Stimulated activated CD4-positive, alpha-beta T cell treated with anti-CD3 and anti-CD28 coated beads, TNF-alpha, amount 100 ng/mL, for 4 hours (primary cell): ENCODE results near the gene CECR2.

Source experiments
- DNase-seq, 3 experiments: peaks; one replicate each; pipeline ENCODE4 v3.0.0-alpha.2; 2020; ENCODE audit warnings: low read depth in 3 of 3

The CECR2 gene

GRCh38 chr22:17368144-17368543, 1.1 kb upstream of the CECR2 start:
- no peak for DNase-seq

DNA sequence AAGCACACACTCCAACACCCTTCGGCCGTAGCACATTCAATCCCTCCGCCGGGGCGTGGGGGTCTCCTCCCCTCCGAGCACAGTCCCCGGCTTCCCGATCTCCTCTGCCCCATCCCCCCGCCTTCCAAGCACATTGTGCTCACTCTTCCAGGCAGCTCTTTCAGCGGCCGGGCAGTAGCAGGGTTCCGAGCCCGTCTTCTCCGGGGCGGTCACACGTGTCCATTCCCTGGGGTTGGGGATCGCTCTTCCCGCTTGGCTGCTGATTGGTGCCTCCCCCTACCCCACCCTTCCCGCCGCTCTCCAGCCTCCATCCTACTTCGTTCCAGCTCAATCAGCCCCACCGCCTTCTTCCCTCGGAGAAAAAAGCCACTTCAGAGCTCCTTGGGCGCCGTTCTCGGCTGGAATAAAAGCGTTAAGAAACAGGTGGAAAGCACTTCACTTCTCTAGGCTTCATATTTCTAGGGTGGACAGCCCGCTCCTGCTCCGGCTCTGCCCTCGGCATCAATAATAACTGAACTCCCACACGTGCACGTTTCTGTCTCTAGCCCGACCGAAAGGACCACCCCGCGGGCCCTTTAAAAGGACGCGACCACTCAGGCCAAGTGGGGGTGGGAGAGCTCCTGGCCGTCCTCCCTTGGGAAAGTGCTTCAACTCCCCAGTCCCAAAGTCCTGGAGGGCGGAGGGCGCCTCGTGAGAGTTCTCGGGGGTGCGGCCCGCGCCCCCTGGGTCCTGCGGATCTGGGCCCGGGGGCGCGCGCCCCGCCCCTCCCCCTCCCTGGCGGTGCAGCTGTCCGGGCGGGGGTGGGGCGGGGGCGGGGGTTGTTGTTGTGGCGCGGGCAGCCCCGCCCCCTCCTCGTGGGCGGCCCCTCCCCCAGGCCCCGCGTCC, 464 bp upstream of the CECR2 start:
- no peak for DNase-seq

DNA sequence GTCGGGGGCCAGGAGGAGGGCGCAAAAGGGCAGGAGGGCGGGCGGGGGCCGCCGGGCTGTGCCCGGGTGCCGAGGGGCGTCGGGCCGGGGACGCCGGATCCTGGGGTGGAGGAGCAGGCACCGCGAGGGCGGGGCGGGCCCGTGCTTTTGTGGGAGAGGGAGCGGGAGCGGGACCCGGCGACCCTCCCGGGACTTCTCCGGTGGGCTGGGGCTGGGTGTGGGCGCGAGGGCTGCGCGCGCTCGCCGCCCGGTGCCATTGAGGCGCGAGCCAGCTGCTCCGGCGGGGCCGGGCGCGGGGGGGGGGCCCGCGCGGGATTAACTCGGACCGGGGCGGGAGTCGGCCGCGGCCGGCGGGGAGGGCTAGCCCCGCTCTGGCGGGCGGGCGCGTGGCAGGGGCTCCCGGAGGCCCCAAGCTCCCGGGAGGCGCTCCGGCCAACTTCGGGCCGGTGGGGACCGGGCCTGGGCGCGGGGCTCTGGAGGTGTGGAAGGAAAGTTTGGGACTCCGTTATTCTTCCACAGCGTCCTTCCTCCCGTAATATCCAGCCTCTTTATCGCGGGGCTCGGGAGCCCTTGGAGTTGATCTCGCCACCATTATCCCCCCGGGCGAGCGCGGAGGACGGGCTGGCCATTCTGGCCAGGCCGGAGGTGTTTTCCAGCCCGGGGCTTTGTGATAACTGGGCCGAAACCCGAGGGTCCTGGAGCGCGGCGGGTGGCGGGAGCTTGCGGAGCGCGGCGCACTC, 936 bp downstream of the CECR2 start:
- DNase-seq, result no peak

DNA sequence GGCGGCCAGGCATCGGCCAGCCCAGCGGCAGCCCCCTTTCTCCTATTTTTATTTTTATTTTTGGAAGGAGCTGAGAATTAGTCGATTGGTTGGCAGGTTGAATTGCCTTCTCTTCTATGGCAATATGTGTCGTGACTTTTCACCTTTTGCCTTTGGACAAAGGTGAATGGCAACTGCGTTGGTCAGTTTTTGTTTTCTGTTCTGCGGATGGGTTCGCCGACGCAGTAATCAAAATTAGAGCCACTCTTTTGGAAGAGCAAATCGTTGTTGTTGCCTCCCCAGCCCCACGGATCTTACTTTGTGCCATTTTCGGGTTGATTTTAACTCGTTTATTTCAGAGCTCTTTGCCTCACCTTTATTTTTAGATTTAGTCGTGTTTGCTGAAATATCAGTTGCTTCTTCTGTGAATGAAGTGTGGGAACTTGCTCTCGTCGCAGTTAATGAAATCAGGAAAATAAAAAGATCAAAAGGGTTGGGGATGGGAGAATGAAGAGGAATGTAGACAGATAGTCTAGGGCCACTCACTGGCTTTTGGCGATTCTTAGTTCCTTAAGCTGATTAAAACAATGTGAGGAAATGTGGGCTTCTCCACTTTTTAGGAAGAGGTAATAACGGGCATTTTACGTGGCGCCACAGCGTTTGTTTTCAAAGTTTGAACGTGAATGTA, 1.6 kb downstream of the CECR2 start:
- DNase-seq, result no peak

- DNase-seq, result no peak
Observed at GRCh38 chr22:17371448-17371847, 2.2 kb downstream of the CECR2 start.

DNA sequence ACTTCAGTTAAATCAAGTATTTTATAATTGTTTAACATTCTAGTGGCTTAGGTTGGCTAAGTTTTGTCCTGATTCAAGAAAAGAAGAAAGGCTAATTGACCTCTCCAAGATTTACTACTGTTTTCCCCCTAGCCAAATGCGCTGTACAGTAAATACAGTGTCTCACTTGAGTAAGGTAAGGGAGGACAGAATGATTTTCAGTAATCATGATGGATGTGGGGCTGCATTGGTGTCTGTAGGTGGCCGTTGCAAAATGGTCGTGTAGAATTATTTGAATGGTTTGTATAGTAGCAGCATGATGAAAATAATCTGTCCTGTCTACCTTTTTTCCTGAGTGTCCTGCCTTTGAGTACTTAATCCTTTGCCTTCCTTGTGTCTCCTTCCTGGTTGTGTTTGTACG, 4.6 kb downstream of the CECR2 start:
- DNase-seq, result no peak

GRCh38 chr22:17375914-17376614, 6.8 kb downstream of the CECR2 start:
- no peak for DNase-seq

GRCh38 chr22:17376950-17377349, 7.7 kb downstream of the CECR2 start:
- DNase-seq, result no peak

DNA sequence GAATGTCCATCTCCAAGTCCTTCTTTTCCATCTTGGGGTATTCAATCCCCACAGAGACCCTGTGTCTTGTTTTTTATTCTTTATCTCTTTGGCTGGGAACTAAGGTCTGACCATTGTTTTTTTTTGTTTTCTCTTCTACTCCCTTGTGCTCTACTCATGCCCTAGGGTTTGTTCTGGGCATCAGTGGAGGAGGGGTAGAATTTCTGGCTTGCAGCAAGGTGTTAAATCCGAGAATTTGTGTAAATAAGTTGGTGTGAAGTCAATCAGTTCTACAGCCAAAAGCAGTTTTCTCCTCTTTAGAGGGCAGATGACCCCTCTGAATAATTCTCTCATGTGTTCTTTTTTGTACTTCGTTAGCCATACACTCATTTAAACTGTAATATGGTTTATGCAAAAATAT, 10.7 kb downstream of the CECR2 start:
- DNase-seq, result no peak

DNA sequence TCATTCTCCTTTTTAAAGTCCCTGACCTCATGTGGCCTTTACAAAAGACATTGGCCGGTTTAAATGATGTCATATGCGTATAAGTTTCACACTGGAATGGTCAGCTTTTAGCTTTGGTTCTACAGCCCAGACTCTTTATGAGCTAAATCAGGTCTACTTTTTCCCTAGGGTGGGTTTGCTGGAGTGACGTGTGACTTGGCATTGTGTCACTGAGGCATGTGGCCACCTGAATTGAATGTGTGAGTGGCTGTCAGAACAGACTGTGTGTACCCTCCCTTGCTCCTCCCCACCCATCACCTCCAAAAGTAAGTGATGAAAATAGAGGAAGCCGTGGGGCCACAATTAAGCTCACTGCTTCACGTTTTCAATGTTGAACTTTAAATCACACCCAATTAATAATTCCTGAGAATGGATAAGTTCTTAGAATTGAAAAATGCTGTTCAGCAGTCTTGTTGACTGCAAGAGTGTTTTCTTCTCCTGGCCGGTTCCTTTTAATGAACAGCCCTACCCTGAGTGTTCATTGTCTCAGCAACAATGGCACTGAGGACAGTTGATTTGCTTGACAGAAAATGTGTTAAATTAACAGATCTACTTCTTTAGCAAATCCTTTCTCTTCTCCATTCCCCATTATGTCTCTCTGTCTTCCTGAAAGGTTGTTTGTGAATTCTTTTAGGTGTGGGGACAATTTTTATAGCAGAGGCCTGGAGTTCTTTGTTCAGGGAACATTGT, 11.3 kb downstream of the CECR2 start:
- no peak for DNase-seq

DNA sequence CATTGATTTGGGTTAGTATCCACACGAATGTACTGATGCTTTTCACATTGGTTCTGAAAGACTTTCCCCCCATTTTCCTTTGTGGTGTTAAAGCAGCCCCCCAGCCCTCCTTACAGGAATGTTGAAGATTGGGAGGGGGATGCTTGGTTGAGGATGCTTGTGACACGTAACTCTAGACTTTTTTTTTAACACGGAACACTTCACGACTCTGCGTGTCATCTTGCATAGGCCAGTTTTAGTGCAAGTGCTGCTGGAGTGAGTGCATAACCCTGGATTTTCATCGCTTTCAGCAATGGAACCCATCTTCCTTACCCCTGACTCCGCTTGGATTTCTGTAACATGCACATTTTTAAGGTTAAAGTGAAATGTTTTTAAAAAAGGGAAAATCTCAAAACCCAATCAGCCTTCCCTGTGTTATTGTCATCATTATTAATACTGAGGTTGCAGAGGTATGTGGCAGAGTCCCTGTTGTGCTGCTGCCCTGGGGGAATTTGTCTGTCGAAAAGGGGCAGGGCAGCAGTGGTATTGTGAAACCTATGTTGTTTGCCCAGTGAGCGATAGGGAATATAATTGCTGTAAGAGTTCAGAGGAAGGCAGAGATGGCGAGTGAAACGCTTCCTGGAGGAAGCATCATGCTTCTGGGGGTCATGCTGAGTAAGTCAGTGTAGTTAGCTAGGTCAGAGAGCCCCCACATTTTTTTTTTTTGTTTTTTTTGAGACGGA, 12.1 kb downstream of the CECR2 start:
- DNase-seq, result no peak

GRCh38 chr22:17384612-17385330, 15.5 kb downstream of the CECR2 start:
- no peak for DNase-seq

DNA sequence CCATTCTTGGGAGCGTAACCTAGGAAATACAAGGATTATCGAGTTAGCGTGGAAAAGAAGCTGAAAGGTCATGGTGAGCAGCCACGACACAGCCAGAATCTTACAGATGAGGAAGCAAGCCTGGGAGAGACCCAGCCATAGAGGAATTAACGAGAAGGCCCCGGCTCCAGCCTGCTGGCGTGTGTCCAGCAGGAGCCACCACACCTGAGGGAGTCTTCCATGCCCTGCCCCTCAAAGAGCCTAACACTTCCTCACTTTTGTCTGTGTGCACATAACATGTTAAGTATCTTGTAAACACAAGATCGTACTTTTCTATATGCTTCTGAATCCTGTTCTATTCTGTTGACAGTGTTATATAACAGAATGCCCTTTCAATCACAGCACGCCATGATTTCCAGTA, 18.1 kb downstream of the CECR2 start:
- no peak for DNase-seq

DNA sequence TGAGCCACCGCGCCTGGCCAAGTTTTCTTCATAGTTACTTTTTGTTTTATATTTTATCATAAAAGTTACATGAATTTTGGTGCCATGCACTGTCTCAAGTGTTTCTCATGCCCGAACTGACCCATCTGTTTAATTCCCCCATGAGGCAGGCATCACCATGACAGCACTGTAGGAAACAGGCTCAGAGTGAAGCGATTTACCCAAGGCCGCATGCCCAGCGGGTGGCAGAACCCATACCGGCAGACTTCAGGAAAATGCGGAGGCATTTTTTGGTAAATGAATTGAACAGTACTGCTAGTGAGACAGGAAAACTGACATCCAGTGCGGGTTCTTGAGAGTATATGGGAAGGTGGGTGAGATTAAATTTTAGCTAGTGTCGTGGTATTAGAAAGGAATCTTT, 19.0 kb downstream of the CECR2 start:
- DNase-seq, result no peak

DNA sequence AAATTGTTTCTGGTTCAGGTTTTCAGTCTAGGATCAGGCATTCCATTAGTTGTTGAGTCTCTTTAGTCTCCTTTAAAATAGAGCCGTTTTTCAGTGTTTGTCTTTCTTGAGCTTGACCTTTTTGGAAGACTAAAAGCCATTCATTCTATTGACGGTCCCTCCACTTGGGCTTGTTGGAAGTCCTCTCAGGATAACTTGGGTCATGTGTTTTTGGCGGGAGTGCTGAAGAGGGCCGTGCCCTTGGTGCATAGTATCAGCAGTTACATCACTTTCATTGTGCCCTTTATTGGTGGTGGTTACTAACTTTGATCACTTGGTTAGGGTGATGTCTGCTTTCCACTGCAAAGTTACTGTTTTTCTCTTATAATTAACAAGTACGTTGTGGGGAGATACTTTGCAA, 20.8 kb downstream of the CECR2 start:
- no peak for DNase-seq

DNA sequence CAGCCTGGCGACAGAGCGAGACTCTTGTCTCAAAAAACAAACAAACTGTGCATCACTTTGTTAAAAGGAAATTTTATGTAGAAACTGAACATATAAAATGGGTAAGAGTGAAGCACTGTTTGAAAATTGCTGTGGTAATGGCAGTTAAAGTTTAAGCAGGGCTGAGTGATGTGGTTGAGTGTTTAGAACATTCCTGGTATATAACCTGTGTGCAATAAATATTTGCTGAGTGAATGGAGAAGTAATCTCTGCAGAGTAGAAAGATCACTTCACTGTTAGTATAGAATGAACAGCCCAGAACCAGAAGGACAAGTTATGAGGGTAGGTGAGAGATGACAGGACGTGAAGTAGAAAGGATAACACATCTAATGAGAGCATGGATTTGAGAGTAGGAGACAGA, 27.3 kb downstream of the CECR2 start:
- no peak for DNase-seq

DNA sequence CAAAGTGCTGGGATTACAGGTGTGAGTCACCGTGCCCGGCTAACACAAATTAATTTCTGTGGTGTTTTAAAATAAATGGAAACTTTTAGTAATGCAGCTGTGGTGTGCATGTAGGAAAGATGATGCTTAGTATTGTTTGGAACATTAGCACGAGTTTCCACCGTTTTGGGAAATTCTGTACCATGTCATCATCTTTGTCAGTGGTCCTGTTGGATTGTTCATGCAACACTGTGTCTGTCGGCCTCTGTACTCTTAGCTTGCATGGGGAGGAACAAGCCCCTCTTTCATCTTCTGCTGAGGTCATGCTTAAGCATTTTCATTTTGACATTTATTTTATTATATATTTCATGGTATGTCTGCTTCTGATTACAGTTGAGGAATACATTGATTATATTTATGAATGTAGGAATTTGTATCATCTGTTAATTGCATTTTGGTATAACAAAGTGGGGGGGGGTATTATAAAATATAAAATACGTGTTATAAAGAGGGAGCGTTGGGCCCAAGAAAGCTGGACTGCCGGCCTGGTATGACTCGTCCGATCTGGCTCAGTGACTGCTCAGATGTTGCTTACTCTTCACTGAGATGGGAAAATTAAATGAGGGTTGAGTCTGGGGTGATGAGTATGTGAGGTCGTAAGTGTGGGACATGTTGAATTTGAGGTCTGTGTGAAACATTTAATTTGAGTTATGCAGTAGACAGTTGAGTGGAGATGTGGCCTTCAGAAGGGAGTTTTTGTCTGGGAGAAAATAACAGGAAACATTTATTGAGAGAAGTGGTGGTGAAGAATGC, 28.7 kb downstream of the CECR2 start:
- DNase-seq, result no peak

GRCh38 chr22:17400305-17400704, 31.0 kb downstream of the CECR2 start:
- no peak for DNase-seq

- no peak for DNase-seq
Observed at GRCh38 chr22:17401728-17402127, 32.5 kb downstream of the CECR2 start.
